Stimulated activated CD8-positive, alpha-beta memory T cell treated with anti-CD3 and anti-CD28 coated beads, Interleukin-12 subunit alpha, Interleukin-12 subunit beta, amount 100 ng/mL, for 24 hours (primary cell): ENCODE results near the gene PRKCH.

Experiments used
- DNase-seq: peaks from one replicate; pipeline ENCODE4 v3.0.0-alpha.2; 2020; ENCODE audit errors: extremely low read depth

Gene PRKCH

GRCh38 chr14:61551384-61551783 is 230.0 kb downstream of the PRKCH start:
- no peak for DNase-seq

GRCh38 chr14:61552241-61552640 is 230.9 kb downstream of the PRKCH start:
- DNase-seq = no peak

- DNase-seq = no peak
These were observed 232.6 kb downstream of the PRKCH start for GRCh38 chr14:61553730-61554641.

GRCh38 chr14:61555056-61555838 is 233.9 kb downstream of the PRKCH start:
- no peak for DNase-seq

GRCh38 chr14:61556455-61556854 is 235.1 kb downstream of the PRKCH start:
- no peak for DNase-seq

- no peak for DNase-seq
These were observed 235.9 kb downstream of the PRKCH start for GRCh38 chr14:61557262-61557661.

GRCh38 chr14:61557854-61558253 is 236.5 kb downstream of the PRKCH start:
- no peak for DNase-seq

- no peak for DNase-seq
These were observed 236.9 kb downstream of the PRKCH start for GRCh38 chr14:61558271-61558670.

- no peak for DNase-seq
These were observed 238.3 kb downstream of the PRKCH start for GRCh38 chr14:61559641-61560201.

- no peak for DNase-seq
These were observed 238.9 kb downstream of the PRKCH start for GRCh38 chr14:61560323-61560722.

- no peak for DNase-seq
These were observed 239.7 kb downstream of the PRKCH start for GRCh38 chr14:61561104-61561503.

- no peak for DNase-seq
These were observed 240.4 kb downstream of the PRKCH start for GRCh38 chr14:61561657-61562276.

- no peak for DNase-seq
These were observed 241.2 kb downstream of the PRKCH start for GRCh38 chr14:61562321-61563161.

GRCh38 chr14:61563162-61563511 is 241.8 kb downstream of the PRKCH start:
- no peak for DNase-seq

- no peak for DNase-seq
These were observed 242.7 kb downstream of the PRKCH start for GRCh38 chr14:61563880-61564617.

- DNase-seq = no peak
These were observed 243.3 kb downstream of the PRKCH start for GRCh38 chr14:61564618-61565091.

- DNase-seq = no peak
These were observed 243.8 kb downstream of the PRKCH start for GRCh38 chr14:61565181-61565580.

- DNase-seq = no peak
These were observed 244.6 kb downstream of the PRKCH start for GRCh38 chr14:61565836-61566536.

- DNase-seq = no peak
These were observed 245.3 kb downstream of the PRKCH start for GRCh38 chr14:61566537-61567225.
